Stimulated activated CD4-positive, alpha-beta T cell treated with anti-CD3 and anti-CD28 coated beads, Interleukin-15, amount 100 ng/mL, for 48 hours (primary cell): ENCODE measurements around the gene PRSS3.
A peak's percentile ranks its signal among the peaks of the same experiment; 100 is the strongest.
"Not testable (repeated sequence)": the region's sequence is repeated elsewhere in the genome, so short reads cannot be mapped to it uniquely, and the experiment has no call there.

ENCODE experiments used
- DNase-seq, 2 donors: peaks; one replicate each; pipeline ENCODE4 v3.0.0-alpha.2; 2020; ENCODE audit warnings: low read depth in 2 of 2

Gene PRSS3

GRCh38 chr9:33786681-33787080 is 8.7 kb upstream of the PRSS3 start:
- DNase-seq, result no peak

GRCh38 chr9:33787839-33788238 is 7.5 kb upstream of the PRSS3 start:
- DNase-seq, result no peak

GRCh38 chr9:33789429-33789828 is 5.9 kb upstream of the PRSS3 start:
- DNase-seq, result not testable (repeated sequence)

DNA sequence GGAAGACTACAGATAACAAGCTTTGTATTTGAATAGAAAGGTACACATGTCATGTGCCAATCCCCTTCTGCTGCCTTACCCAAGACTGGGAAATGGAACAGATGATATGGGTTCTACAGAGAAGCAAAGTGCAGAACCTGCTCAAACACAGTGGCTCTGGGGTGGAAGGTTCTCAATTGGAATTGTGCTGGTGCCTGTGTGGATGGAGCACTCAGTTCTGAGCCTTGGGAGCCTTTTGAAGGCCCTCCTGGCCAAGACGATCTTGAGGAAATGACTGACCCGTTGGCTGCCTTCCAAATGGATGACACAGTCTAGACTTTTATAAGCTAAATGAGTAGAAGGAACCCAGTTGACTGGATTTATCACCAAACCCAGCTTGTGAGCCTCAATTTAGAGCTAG is 4.2 kb upstream of the PRSS3 start:
- DNase-seq, result no peak

GRCh38 chr9:33793496-33793895 is 1.9 kb upstream of the PRSS3 start:
- not testable (repeated sequence) for DNase-seq

DNA sequence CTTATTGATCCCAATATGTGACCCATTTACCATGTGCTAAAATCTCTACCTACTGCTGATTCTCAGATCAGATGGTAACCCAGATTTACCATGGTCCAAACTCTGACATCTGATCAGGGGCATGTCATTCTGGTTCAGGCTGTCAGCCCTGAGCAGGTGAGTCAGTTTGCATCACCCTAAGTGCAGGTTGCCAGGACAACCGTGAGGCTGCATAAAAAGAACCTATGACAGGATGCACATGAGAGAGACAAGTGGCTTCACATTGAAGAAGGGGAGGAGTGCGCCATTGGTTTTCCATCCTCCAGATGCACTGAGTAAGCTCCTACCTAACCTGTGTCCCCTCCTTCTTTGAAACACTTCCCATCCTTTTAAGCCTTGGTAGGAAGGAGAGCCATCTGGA is 801 bp upstream of the PRSS3 start:
- peak in 1 of 2 donors; percentile 16 for DNase-seq

- no peak for DNase-seq
Observed at GRCh38 chr9:33795819-33796218, 458 bp downstream of the PRSS3 start.

DNA sequence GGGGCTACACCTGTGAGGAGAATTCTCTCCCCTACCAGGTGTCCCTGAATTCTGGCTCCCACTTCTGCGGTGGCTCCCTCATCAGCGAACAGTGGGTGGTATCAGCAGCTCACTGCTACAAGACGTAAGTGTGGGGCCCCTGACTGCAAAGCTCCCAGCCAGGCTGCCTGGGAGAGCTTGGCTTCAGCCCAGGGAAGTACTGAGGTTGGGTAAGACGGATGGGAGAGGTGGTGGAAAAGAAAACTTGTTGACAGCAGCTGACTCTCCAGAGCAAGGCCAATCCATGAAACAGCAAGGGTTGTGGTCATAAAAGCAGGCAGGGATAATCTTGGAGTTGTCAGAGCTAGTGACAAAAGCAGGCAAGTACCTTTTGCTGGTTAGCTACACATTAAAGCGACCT is 1.3 kb downstream of the PRSS3 start:
- DNase-seq, result not testable (repeated sequence)

DNA sequence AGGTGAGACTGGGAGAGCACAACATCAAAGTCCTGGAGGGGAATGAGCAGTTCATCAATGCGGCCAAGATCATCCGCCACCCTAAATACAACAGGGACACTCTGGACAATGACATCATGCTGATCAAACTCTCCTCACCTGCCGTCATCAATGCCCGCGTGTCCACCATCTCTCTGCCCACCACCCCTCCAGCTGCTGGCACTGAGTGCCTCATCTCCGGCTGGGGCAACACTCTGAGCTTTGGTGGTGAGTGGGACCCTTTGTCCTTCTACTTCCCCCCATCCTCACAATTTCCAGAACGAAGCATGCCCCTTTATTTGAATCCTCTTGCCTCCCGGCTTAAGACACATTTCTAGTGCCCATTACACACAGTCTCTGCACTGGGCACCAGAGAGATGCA is 2.5 kb downstream of the PRSS3 start:
- no peak for DNase-seq

- DNase-seq, result no peak
Observed at GRCh38 chr9:33798545-33798944, 3.2 kb downstream of the PRSS3 start.

- no peak for DNase-seq
Observed at GRCh38 chr9:33799928-33800704, 4.8 kb downstream of the PRSS3 start.

GRCh38 chr9:33800886-33801285 is 5.5 kb downstream of the PRSS3 start:
- DNase-seq, result no peak

DNA sequence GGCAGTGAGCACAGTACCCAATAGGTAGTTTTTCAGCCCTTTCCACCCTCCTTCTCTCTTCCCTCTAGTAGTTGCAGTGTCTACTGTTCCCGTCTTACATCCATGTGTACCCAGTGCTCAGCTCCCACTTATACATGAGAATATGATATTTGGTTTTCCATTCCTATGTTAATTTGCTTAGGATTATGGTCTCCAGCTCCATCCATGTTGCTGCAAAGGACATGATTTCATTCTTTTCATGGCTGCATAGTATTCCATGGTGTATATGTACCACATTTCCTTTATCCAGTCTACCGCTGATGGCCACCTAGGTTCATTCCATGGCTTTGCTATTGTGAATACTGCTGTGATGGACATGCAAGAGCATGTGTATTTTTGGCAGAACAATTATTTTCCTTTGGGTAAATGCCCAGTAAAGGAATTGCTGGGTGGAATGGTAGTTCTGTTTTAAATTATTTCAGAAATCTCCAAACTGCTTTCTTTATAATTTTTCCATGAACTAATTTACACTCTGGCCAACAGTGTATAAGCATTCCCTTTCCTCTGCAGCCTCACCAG is 6.7 kb downstream of the PRSS3 start:
- DNase-seq, result not testable (repeated sequence)

DNA sequence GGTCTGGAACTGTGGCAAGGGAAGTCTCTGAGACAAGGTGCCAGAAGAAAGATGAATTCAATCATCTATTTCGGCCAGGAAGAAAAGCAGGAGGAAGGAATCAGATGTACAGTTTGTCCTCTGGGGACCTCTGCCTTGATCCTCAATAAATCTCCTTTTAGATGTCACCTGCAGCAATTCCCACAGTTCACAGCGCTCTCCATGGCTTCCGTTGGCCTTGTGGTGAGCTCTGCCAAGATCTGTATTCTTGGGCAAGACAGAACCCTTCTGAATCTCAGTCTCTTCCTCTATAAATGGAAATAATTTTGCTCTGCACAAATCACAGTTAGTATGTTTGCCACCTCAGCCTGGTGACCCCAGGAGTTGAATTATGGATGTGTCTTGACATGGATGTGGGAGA is 8.8 kb downstream of the PRSS3 start:
- DNase-seq, result not testable (repeated sequence)

DNA sequence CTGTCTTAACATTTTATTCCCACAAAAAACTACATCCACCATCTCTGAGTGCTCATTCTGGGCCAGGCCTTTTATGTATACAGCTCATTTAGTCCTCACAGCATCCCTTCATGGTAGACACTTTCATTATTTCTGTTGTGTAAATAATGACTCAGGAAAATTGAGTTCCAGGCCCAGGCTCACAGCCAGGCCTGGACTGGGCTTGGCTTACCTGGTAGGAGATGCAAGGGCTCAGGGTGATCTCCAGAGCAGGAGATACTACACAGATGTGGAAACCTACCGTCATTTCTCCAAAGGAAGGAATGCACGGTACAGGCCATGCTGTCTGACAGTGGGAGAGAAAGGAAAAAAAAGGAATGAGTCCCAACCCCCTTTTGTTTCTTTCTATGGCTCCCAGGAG is 11.8 kb downstream of the PRSS3 start:
- DNase-seq, result not testable (repeated sequence)

- DNase-seq, result not testable (repeated sequence)
Observed at GRCh38 chr9:33808979-33809322, 13.6 kb downstream of the PRSS3 start.

- no peak for DNase-seq
Observed at GRCh38 chr9:33809506-33809905, 14.1 kb downstream of the PRSS3 start.

- no peak for DNase-seq
Observed at GRCh38 chr9:33813712-33814641, 18.6 kb downstream of the PRSS3 start.

DNA sequence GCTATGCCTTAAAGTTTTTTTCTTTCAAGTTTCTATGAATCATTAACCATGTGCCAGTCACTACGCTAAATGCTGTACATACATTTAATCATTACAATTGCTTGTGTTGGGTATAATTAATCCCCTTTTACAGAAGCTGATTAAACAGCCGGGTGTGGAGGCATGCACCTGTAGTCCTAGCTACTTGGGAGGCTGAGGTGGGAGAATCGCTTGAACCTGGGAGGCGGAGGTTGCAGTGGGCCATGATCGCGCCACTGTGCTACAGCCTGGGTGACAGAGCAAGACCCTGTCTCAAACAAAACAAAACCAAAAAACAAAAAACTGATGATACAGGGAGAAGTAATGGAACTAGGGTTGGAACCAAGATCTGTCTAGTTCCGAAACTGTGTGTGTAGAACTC is 20.4 kb downstream of the PRSS3 start:
- no peak for DNase-seq

- peak; percentile 87 to 90 for DNase-seq
Observed at GRCh38 chr9:33816327-33817252, 21.2 kb downstream of the PRSS3 start, which contains the start of gene UBE2R2. UBE2R2 (plus strand) TSS chr9:33817160; CDS start chr9:33817758, 598 bp downstream.
